Mesenteric fat pad (tissue), 1 donor: ENCODE measurements around the gene CDKN2AIP. TPM values are rescaled to one million over a fixed set of nuclear protein-coding genes. Genes with fewer than 3 reads are reported as not detected.

Experiments used
- DNase-seq: peaks from one replicate; pipeline ENCODE4 v3.0.0-alpha.2; 2020; ENCODE audit warnings: low spot score
- total RNA-seq: library from RNA; stranded (reverse); fragmentation: NEBNext Ultra II Directional; extraction: Animal tissue kit (Norgen Biotek cat#: 25700); gene quantifications from one replicate; pipeline ENCODE4 v1.2.1, GENCODE V29; 2021
- donor health status: DM: yes; HTN: yes; CAD: no.

Gene CDKN2AIP
- total RNA-seq, 1 donor from 2014 or later = 8.1 TPM

GRCh38 chr4:183485411-183486160 lies 41.1 kb downstream of the CDKN2AIP start:
- no peak for DNase-seq

- DNase-seq = no peak
Measured at GRCh38 chr4:183492791-183493222, 48.4 kb downstream of the CDKN2AIP start.

- DNase-seq = no peak
Measured at GRCh38 chr4:183493246-183493645, 48.8 kb downstream of the CDKN2AIP start.

- DNase-seq = no peak
Measured at GRCh38 chr4:183495184-183495583, 50.7 kb downstream of the CDKN2AIP start.

Other genes with a start within 250 kb of the CDKN2AIP start
- gene CLDN22, start 124.4 kb upstream of the CDKN2AIP start, total RNA-seq = not detected
- not detected for gene CLDN24, start 122.2 kb upstream of the CDKN2AIP start, total RNA-seq
- gene ING2, start 60.4 kb downstream of the CDKN2AIP start, total RNA-seq = 6.9 TPM
- 15.9 TPM for gene RWDD4, start 214.5 kb downstream of the CDKN2AIP start, total RNA-seq
- 31.6 TPM for gene TRAPPC11, start 214.7 kb downstream of the CDKN2AIP start, total RNA-seq